GM12878 (cell line): ENCODE data around the gene DNMT1. TPM values are rescaled to one million over a fixed set of nuclear protein-coding genes. Genes with fewer than 3 reads are reported as not detected.

Experiments used
- ATAC-seq: fragments of 200-7000 bp; cut with Tn5 transposase; 3 replicates; pipeline ENCODE4 v1.9.1; 2020; ENCODE audit warnings: mild to moderate bottlenecking, moderate library complexity
- BruUV-seq: library from RNA; stranded (reverse); fragments of 400-500 nt; replicated peaks from 2 replicates; lab custom pipeline; 2021; lab: Mats Ljungman, UMichigan
- CTCF ChIA-PET: fragments of 300-600 bp; sonication (Branson Sonifier 250); formaldehyde crosslinking; extraction: SDS; loops from one replicate; lab custom pipeline; 2021; ENCODE audit warnings: inconsistent platforms; lab: Yijun Ruan, JAX
- POLR2A ChIA-PET: fragments of 350-600 bp; formaldehyde crosslinking; extraction: SDS; loops from one replicate; lab custom pipeline; 2021; ENCODE audit warnings: inconsistent platforms; lab: Charles Lee
- RAD21 ChIA-PET: fragments of 300-600 bp; sonication (Branson Sonifier 250); formaldehyde crosslinking; loops from one replicate; lab custom pipeline; 2023; ENCODE audit warnings: antibody characterized with exemption; ENCODE audit not compliant: unreplicated experiment; lab: Charles Lee
- SMC1A ChIA-PET: fragments of 300-600 bp; sonication (Branson Sonifier 250); formaldehyde crosslinking; loops from one replicate; lab custom pipeline; 2023; ENCODE audit not compliant: unreplicated experiment, uncharacterized antibody; lab: Charles Lee
- DNase-seq: peaks from one replicate; pipeline ENCODE4 v3.0.0-alpha.2; 2011; ENCODE audit warnings: low read depth, low spot score
- FAIRE-seq: peaks from 3 replicates; lab custom pipeline; 2011; peaks lifted over from hg19 to GRCh38; lab: Jason Lieb, UNC
- H2AFZ ChIP-seq: 2 replicates; pipeline ENCODE4 v1.6.0; 2011; ENCODE audit warnings: low read depth, low read length, control low read depth; ENCODE audit not compliant: control insufficient read depth
- H3K27ac ChIP-seq: 2 replicates; pipeline ENCODE4 v1.5.1; 2011; ENCODE audit warnings: control low read depth; ENCODE audit not compliant: control insufficient read depth, insufficient read depth
- H3K27me3 ChIP-seq, 2 experiments: replicated peaks in 1 of 2; 2 replicates each; pipeline versions ENCODE4 v1.6.0 to v1.6.1; 2011; ENCODE audit warnings: low read length in 1 of 2; ENCODE audit not compliant: control insufficient read depth in 2 of 2, insufficient read depth in 2 of 2
- H3K36me3 ChIP-seq, 2 experiments: 2 replicates each; pipeline ENCODE4 v1.5.1; 2011; ENCODE audit warnings: low read length in 1 of 2; ENCODE audit not compliant: control insufficient read depth in 2 of 2, insufficient read depth in 2 of 2
- H3K4me1 ChIP-seq: 2 replicates; pipeline ENCODE4 v1.6.1; 2011; ENCODE audit warnings: mild to moderate bottlenecking, low read length, moderate library complexity, mixed read lengths; ENCODE audit not compliant: control insufficient read depth, insufficient read depth
- H3K4me2 ChIP-seq: 2 replicates; pipeline ENCODE4 v1.6.0; 2011; ENCODE audit warnings: control low read depth; ENCODE audit not compliant: control insufficient read depth, insufficient read depth
- H3K4me3 ChIP-seq: fragments of 200-600 bp; sonication (generic); 2 replicates; pipeline ENCODE4 v1.5.1; 2016
- H3K79me2 ChIP-seq: 2 replicates; pipeline ENCODE4 v1.6.0; 2011; ENCODE audit warnings: low read length; ENCODE audit not compliant: control insufficient read depth, insufficient read depth
- H3K9ac ChIP-seq: 2 replicates; pipeline ENCODE4 v1.8.0; 2011; ENCODE audit warnings: low read length, control low read depth, mixed read lengths; ENCODE audit not compliant: control insufficient read depth, insufficient read depth
- H3K9me3 ChIP-seq: replicated peaks from 3 replicates; pipeline ENCODE4 v1.5.1; 2011; ENCODE audit warnings: mild to moderate bottlenecking, low read length; ENCODE audit not compliant: control insufficient read depth, insufficient read depth
- H4K20me1 ChIP-seq: 2 replicates; pipeline ENCODE4 v1.6.0; 2011; ENCODE audit not compliant: control insufficient read depth, insufficient read depth
- BCLAF1 ChIP-seq: fragments of 450-650 bp; IDR thresholded peaks from 2 replicates; pipeline ENCODE4 v1.6.1; 2017; ENCODE audit warnings: antibody characterized with exemption, mild to moderate bottlenecking, moderate library complexity
- E2F8 ChIP-seq: fragments of 450-650 bp; IDR thresholded peaks from 2 replicates; pipeline ENCODE4 v1.6.1; 2018; ENCODE audit warnings: mild to moderate bottlenecking, low read depth, moderate library complexity; ENCODE audit not compliant: partially characterized antibody
- EZH2 ChIP-seq: IDR thresholded peaks from 2 replicates; pipeline ENCODE4 v1.6.1; 2012; ENCODE audit warnings: low read depth, mild to moderate bottlenecking, control low read depth, inconsistent platforms, low read length, borderline replicate concordance; ENCODE audit not compliant: control insufficient read depth
- GATAD2B ChIP-seq: fragments of 450-650 bp; conservative IDR thresholded peaks from 2 replicates; pipeline ENCODE4 v1.6.1; 2017; ENCODE audit warnings: low read depth, mild to moderate bottlenecking, moderate library complexity
- IRF4 ChIP-seq: IDR thresholded peaks from 2 replicates; pipeline ENCODE4 v1.6.1; 2011; ENCODE audit warnings: low read depth, low read length
- MTA2 ChIP-seq: fragments of 450-650 bp; IDR thresholded peaks from 2 replicates; pipeline ENCODE4 v1.6.1; 2016; ENCODE audit warnings: low read depth, mild to moderate bottlenecking, moderate library complexity
- NFIC ChIP-seq: IDR thresholded peaks from 2 replicates; pipeline ENCODE4 v1.6.1; 2012; ENCODE audit warnings: low read depth, mild to moderate bottlenecking, inconsistent platforms, low read length, moderate library complexity
- NFYB ChIP-seq: IDR thresholded peaks from 2 replicates; pipeline ENCODE4 v1.6.1; 2011; ENCODE audit warnings: low read depth, mild to moderate bottlenecking, low read length, improper control_type of control experiment, moderate library complexity; ENCODE audit not compliant: insufficient read depth
- PAX5 ChIP-seq: IDR thresholded peaks from 2 replicates; pipeline ENCODE4 v1.6.1; 2011; ENCODE audit warnings: low read depth, low read length, borderline replicate concordance
- PAX8 ChIP-seq: fragments of 450-650 bp; IDR thresholded peaks from 2 replicates; pipeline ENCODE4 v1.6.1; 2017; ENCODE audit warnings: mild to moderate bottlenecking, moderate library complexity
- POLR2AphosphoS2 ChIP-seq: IDR thresholded peaks from 2 replicates; pipeline ENCODE4 v1.6.1; 2011; ENCODE audit warnings: low read depth, mild to moderate bottlenecking, low read length, improper control_type of control experiment, moderate library complexity
- RUNX3 ChIP-seq: IDR thresholded peaks from 2 replicates; pipeline ENCODE4 v1.6.1; 2012; ENCODE audit warnings: low read length, inconsistent platforms
- SREBF1 ChIP-seq: IDR thresholded peaks from 2 replicates; pipeline ENCODE4 v1.6.1; 2012; ENCODE audit warnings: mild to moderate bottlenecking, low read length
- TAF1 ChIP-seq: IDR thresholded peaks from 2 replicates; pipeline ENCODE4 v1.6.1; 2011; ENCODE audit warnings: mild to moderate bottlenecking, low read depth, low read length, borderline replicate concordance
- ZNF24 ChIP-seq: fragments of 450-650 bp; IDR thresholded peaks from 2 replicates; pipeline ENCODE4 v1.6.1; 2017; ENCODE audit warnings: antibody characterized with exemption, mild to moderate bottlenecking
- whole genome bisulfite sequencing: methylation state at CpG from one replicate; pipeline ENCODE4 v1.1.6; 2016; ENCODE audit warnings: low lambda C conversion rate; ENCODE audit not compliant: insufficient replicate concordance, insufficient coverage; ENCODE audit errors: missing lambda C conversion rate; 5-methylcytosine and 5-hydroxymethylcytosine counted together
- in situ Hi-C: fragments of 300-500 bp; cut with MboI; formaldehyde crosslinking; loops from 9 replicates; pipeline ENCODE4 v1.14.3; 2018; ENCODE audit warnings: mixed read lengths
- intact Hi-C: fragments of 100-400 bp; cut with micrococcal nuclease; formaldehyde crosslinking; loops from one replicate; pipeline ENCODE4 v1.14.2; 2022; ENCODE audit not compliant: unreplicated experiment
- polyA plus RNA-seq, 11 experiments: library from polyadenylated mRNA; depleted of rRNA in 4 of 11; unstranded in 6 of 11; stranded (reverse) in 5 of 11; fragments of >200 nt; fragmentation: Nextera tagmentation in 4 of 11; fragmentation: Illumina TruSeq in 1 of 11; extraction: Ambion mirVana in 4 of 11; extraction: Trizol in 1 of 11; gene quantifications; 1 replicate in 1 of 11; 2 replicates in 10 of 11; pipeline versions ENCODE4 v1.2.1 to v1.2.3, GENCODE V29; 2011 to 2016; ENCODE audit warnings: inconsistent platforms in 2 of 11, missing spikeins in 2 of 11, low read depth in 1 of 11
- total RNA-seq, 4 experiments: library from RNA; depleted of rRNA in 3 of 4; stranded (reverse); fragments of >200 nt in 3 of 4; fragmentation: Illumina TruSeq in 1 of 4; extraction: Trizol in 1 of 4; gene quantifications; 2 replicates each; pipeline versions ENCODE4 v1.2.1 to v1.2.3, GENCODE V29; 2013 to 2021
- TF ChIP-seq, protein P1 (sequence below): fragments of 450-650 bp; IDR thresholded peaks from 2 replicates; pipeline ENCODE4 v1.6.1; 2017; ENCODE audit warnings: mild to moderate bottlenecking
- TF ChIP-seq, protein P2 (sequence below): fragments of 450-650 bp; IDR thresholded peaks from 2 replicates; pipeline ENCODE4 v1.6.1; 2016; ENCODE audit warnings: mild to moderate bottlenecking

The DNMT1 gene
- total and polyA plus RNA-seq, 10 of the 15 experiments (the other 5 are each of a cell fraction or from before 2014, with no cell fraction given) = 70.0 to 290 (median 133) TPM

DNA sequence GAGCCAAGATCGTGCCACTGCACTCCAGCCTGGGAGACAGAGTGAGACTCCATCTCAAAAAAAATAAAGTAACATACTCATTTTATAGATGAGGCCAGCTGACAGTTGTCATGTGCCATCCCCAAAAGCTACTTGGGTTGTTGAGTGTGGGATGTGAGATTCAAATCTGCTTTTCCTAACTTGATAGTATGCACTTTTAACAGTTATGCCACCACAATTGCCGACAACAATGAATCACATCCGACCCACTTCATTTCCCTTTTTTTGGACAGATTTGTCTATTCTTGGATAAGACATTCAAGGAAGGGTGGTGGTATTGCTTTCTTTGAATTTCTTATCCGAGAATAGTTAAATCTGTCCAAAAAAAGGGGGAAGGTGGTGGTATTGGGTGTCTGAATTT lies 16.3 kb upstream of the DNMT1 start:
- Histone ChIP-seq H4K20me1 (no peaks in the 10 kb centered on the region), H3K36me3 (no peaks in the 10 kb centered on the region), H3K9me3 (peaks cover 3% of the 10 kb centered on the region; the same call in 1 of the 3 replicates), H3K27me3 (no peaks in the 10 kb centered on the region), H3K4me3 (no peak overlapping the region), H3K79me2 (no peaks in the 10 kb centered on the region), H3K4me2 (no peak overlapping the region), H3K9ac (no peak overlapping the region), H3K4me1 (no peaks in the 10 kb centered on the region), H3K27ac (no peak overlapping the region), H2AFZ (no peak overlapping the region)
- in situ Hi-C loops = no loop called here
- BruUV-seq = no TSS peak
- SMC1A ChIA-PET = no interaction called here
- intact Hi-C loops = no loop called here
- CTCF ChIA-PET = interaction anchor here (1.2 to 1.5 kb wide), 2 partner anchors 9 to 39 kb away, joined by 3 to 5 read pairs; no protein-coding TSS in a partner anchor
- DNase-seq (no peak), ATAC-seq (no peak), FAIRE-seq (no peak)
- 74% methylated on average over 4 of the region's 4 CpGs for WGBS
- POLR2A ChIA-PET = no interaction called here
- RAD21 ChIA-PET = no interaction called here
- TF ChIP-seq TAF1 (no peak), IRF4 (no peak), PAX5 (no peak), NFYB (no peak), POLR2AphosphoS2 (no peak), EZH2 (no peak), NFIC (no peak), MTA2 (no peak), SREBF1 (no peak), PAX8 (no peak), GATAD2B (no peak), RUNX3 (no peak), E2F8 (no peak), ZNF24 (no peak), BCLAF1 (no peak)
- TF ChIP-seq, protein P1, sequence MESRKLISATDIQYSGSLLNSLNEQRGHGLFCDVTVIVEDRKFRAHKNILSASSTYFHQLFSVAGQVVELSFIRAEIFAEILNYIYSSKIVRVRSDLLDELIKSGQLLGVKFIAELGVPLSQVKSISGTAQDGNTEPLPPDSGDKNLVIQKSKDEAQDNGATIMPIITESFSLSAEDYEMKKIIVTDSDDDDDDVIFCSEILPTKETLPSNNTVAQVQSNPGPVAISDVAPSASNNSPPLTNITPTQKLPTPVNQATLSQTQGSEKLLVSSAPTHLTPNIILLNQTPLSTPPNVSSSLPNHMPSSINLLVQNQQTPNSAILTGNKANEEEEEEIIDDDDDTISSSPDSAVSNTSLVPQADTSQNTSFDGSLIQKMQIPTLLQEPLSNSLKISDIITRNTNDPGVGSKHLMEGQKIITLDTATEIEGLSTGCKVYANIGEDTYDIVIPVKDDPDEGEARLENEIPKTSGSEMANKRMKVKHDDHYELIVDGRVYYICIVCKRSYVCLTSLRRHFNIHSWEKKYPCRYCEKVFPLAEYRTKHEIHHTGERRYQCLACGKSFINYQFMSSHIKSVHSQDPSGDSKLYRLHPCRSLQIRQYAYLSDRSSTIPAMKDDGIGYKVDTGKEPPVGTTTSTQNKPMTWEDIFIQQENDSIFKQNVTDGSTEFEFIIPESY = no peak
- TF ChIP-seq, protein P2, sequence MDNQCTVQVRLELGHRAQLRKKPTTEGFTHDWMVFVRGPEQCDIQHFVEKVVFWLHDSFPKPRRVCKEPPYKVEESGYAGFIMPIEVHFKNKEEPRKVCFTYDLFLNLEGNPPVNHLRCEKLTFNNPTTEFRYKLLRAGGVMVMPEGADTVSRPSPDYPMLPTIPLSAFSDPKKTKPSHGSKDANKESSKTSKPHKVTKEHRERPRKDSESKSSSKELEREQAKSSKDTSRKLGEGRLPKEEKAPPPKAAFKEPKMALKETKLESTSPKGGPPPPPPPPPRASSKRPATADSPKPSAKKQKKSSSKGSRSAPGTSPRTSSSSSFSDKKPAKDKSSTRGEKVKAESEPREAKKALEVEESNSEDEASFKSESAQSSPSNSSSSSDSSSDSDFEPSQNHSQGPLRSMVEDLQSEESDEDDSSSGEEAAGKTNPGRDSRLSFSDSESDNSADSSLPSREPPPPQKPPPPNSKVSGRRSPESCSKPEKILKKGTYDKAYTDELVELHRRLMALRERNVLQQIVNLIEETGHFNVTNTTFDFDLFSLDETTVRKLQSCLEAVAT = no peak
